NB4 (cell line): ENCODE data around the gene DNAH9.
"Not testable (repeated sequence)": the region's sequence is repeated elsewhere in the genome, so short reads cannot be mapped to it uniquely, and the experiment has no call there.

Source experiments
- DNase-seq: peaks from one replicate; pipeline ENCODE4 v3.0.0; 2010; ENCODE audit warnings: low read depth
- H3K4me3 ChIP-seq: one replicate; pipeline ENCODE4 v1.5.1; 2011; ENCODE audit warnings: mild to moderate bottlenecking, low read depth, low read length, moderate library complexity
- MYC ChIP-seq: IDR thresholded peaks from 2 replicates; pipeline ENCODE4 v1.6.1; 2011; ENCODE audit warnings: low read depth, low read length
- POLR2A ChIP-seq: IDR thresholded peaks from 2 replicates; pipeline ENCODE4 v1.6.1; 2011; ENCODE audit warnings: mild to moderate bottlenecking; ENCODE audit not compliant: insufficient read length; ENCODE audit errors: extremely low read depth
- TF ChIP-seq, protein P1 (sequence below): IDR thresholded peaks from one replicate; pipeline ENCODE4 v1.5.1; 2012; ENCODE audit warnings: low read depth, low read length
- TF ChIP-seq, protein P2 (sequence below): IDR thresholded peaks from 2 replicates; pipeline ENCODE4 v1.6.1; 2011; ENCODE audit warnings: low read depth, low read length

DNAH9 gene

DNA sequence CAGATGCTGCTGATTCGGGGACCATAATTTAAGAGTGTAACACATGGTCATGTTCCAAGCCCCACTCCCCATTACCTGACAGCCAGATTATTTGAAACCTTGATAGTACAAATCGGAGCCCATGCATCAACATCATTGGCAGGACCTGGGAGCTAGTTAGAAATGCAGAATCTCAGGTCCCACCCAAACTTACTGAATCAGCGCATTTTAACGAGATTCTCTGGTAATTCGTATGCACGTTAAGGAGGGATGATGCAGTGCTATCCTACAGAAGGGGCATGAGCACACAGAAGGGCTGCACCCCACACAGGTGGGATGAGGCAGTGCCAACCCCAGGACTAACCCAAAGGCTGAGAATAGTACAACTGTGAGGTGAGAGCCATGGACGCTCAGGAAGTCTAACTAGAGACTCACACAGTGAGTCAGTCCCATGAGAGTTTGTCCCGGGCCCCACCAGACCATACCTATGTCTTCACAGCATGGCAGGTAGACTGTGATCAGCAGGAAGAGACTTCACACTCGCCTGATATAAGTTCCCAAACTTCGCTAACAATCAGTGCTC lies 334.1 kb downstream of the DNAH9 start:
- TF ChIP-seq POLR2A (no peak), MYC (no peak)
- TF ChIP-seq, protein P1, sequence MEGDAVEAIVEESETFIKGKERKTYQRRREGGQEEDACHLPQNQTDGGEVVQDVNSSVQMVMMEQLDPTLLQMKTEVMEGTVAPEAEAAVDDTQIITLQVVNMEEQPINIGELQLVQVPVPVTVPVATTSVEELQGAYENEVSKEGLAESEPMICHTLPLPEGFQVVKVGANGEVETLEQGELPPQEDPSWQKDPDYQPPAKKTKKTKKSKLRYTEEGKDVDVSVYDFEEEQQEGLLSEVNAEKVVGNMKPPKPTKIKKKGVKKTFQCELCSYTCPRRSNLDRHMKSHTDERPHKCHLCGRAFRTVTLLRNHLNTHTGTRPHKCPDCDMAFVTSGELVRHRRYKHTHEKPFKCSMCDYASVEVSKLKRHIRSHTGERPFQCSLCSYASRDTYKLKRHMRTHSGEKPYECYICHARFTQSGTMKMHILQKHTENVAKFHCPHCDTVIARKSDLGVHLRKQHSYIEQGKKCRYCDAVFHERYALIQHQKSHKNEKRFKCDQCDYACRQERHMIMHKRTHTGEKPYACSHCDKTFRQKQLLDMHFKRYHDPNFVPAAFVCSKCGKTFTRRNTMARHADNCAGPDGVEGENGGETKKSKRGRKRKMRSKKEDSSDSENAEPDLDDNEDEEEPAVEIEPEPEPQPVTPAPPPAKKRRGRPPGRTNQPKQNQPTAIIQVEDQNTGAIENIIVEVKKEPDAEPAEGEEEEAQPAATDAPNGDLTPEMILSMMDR, result no peak
- TF ChIP-seq, protein P2, sequence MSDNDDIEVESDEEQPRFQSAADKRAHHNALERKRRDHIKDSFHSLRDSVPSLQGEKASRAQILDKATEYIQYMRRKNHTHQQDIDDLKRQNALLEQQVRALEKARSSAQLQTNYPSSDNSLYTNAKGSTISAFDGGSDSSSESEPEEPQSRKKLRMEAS, result no peak
- no peak overlapping the region for H3K4me3 ChIP-seq
- no peak for DNase-seq

DNA sequence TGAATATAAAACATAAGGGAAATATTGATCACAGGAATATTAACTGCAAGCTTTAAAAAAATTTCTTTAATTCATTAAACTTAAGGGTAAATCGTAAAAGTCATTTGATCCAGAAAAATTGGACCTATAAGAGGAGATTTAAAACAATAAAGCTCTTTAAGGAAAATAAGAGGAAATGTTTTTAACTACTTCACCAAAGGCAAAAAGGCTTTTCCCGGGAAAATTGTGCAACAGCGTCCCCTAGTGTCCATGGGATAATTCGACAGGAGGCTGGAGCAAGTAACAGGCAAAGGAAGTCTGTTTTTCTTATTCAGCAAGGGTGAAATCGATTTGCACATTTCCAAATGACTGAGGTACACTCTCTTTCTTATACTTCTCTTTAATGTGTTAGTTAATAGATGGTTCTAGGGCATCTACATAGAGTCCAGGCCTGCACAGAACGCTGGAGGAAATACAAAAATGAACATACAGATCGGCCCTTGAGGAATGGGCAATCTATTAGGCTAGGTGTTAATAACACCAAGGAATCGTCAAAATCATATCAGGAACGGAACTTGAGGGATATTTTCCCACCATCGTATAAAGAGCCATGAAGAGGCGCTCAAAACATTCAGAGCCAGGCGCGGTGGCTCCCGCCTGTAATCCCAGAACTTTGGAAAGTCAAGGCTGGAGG lies 337.6 kb downstream of the DNAH9 start:
- H3K4me3 ChIP-seq, result no peak overlapping the region
- TF ChIP-seq, protein P1, result peak; percentile 98
- TF ChIP-seq POLR2A, result no peak
- peak; percentile 75 for DNase-seq

DNA sequence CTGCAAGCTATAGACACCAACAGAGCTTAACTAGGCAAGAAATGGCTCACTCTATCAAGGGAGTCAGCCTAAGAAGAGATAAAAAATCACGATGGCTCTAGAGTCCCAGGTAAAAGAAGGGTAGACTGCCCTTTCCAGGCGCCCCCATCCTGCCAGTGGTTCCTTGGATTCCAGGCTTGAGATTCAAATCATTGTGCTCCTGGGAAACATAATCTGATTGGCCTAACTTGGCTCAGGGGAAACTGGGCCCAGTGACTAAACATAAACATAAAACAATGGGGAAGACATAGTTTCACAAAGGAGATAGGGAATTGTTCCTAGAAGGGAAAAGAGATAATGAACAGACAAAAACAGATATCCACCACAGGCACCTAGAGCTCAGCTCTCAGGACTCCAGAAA lies 342.6 kb downstream of the DNAH9 start:
- no peak for DNase-seq
- no peak overlapping the region for H3K4me3 ChIP-seq
- TF ChIP-seq, protein P2, result no peak
- TF ChIP-seq POLR2A (no peak), MYC (no peak)
- TF ChIP-seq, protein P1, result no peak

DNA sequence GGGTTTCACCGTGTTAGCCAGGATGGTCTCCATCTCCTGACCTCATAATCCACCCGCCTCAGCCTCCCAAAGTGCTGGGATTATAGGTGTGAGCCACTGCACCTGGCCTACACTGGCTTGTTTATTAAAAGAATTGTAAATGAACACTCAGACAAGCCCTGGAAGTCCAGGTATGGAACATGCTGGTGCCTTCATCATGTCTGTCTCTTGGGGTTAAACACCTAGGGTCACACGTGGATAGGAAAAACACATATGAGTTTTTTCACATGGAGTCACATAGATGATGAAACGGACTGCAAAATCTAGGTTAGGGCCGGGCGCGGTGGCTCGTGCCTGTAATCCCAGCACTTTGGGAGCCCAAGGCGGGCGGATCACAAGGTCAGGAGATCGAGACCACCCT lies 344.8 kb downstream of the DNAH9 start:
- not testable (repeated sequence) for DNase-seq, H3K4me3 ChIP-seq

DNA sequence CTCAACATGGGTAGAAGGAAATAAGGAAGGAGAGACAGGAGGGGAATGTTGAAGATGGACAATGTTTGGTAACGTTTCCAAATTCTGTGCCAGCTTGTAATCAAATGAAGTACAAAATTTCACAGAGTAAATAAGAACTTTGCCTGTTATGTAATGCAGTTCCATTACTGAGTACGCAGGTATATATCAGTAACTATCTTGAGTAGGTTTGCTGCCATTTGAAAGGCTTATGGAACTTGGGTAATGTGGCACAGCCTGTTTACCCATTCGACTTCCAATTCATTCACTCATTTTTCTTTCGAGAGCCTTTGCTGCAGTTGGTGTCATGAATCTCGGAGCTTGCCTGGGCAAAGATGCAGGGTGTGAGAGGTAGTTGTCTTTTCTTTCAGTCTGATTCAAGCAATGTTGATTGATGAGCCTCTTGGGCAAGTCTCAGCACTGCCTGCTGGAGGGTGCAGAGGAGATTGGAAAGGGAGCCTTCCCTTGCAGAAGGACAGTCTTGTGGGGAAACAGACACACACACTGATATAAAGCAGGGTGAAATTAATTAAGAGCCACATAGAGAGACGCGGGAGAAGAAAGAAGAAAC lies 345.6 kb downstream of the DNAH9 start:
- no peak overlapping the region for H3K4me3 ChIP-seq
- no peak for DNase-seq
- no peak for TF ChIP-seq POLR2A
- TF ChIP-seq, protein P1, result no peak

DNA sequence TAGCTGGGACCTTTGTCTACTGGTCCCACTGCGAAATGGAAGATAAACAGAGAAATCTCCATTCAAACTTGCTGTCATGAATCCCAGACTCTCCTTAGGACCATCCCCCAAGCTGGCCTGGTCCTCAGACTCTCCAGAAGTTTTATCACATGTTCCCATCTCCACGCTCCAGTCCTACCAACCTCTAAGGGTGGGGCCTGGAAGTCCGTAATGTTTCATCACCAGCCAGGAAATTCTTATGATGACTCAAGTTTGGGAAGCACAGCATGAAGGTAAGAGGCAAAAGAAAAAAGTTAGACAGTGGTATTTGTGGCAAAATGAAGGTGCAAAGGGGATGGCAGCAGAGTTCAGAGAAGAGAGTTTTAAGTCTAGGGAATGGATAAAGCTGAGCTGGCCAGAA lies 346.3 kb downstream of the DNAH9 start:
- TF ChIP-seq MYC (no peak), POLR2A (no peak)
- TF ChIP-seq, protein P2, result no peak
- TF ChIP-seq, protein P1, result no peak
- no peak for DNase-seq
- H3K4me3 ChIP-seq, result no peak overlapping the region
